ENCODE measurements around the gene LRMDA. TPM values are rescaled to one million over a fixed set of nuclear protein-coding genes. Genes with fewer than 3 reads are reported as not detected.

LRMDA gene
- total and polyA plus RNA-seq, 2 of the 13 experiments (the other 11 are each of a cell fraction or from before 2014, with no cell fraction given): 13.4 to 22.0 TPM

DNA sequence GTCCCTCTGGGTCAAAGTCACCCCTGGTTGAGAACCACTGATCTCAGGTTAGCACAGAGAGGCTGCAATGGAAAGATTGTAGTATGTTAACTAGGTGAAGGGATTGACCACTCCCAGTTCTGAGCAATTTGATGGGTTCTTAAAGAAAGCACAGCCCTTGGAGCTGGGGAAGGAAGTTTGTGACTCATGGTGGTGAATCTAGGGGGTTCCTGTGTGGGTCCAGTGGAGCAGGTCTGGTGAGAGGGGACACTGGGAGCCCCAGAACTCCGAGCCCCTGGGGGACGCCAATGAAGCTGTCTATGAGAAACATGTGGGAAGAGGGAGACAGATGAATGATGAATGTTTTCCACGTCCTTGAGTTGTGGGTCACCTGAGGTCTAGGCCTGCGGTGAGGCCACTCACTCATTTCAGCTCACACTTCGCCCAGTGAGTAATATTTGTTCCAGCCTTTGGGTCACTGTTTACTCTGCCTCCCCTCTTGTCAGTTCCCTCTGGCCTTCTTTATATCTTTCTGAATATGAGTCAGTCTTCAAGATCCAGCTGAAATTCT lies 341.9 kb downstream of the LRMDA start (continued):
- TF ChIP-seq, protein P1, sequence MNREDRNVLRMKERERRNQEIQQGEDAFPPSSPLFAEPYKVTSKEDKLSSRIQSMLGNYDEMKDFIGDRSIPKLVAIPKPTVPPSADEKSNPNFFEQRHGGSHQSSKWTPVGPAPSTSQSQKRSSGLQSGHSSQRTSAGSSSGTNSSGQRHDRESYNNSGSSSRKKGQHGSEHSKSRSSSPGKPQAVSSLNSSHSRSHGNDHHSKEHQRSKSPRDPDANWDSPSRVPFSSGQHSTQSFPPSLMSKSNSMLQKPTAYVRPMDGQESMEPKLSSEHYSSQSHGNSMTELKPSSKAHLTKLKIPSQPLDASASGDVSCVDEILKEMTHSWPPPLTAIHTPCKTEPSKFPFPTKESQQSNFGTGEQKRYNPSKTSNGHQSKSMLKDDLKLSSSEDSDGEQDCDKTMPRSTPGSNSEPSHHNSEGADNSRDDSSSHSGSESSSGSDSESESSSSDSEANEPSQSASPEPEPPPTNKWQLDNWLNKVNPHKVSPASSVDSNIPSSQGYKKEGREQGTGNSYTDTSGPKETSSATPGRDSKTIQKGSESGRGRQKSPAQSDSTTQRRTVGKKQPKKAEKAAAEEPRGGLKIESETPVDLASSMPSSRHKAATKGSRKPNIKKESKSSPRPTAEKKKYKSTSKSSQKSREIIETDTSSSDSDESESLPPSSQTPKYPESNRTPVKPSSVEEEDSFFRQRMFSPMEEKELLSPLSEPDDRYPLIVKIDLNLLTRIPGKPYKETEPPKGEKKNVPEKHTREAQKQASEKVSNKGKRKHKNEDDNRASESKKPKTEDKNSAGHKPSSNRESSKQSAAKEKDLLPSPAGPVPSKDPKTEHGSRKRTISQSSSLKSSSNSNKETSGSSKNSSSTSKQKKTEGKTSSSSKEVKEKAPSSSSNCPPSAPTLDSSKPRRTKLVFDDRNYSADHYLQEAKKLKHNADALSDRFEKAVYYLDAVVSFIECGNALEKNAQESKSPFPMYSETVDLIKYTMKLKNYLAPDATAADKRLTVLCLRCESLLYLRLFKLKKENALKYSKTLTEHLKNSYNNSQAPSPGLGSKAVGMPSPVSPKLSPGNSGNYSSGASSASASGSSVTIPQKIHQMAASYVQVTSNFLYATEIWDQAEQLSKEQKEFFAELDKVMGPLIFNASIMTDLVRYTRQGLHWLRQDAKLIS (CRISPR knock-in tag; IDR thresholded peaks at IDR 0.05): peak; percentile 74; the same call in 1 of the 2 replicates
- TF ChIP-seq KLF6 (CRISPR knock-in tag; IDR thresholded peaks at IDR 0.05): no peak
- TF ChIP-seq, protein P2, sequence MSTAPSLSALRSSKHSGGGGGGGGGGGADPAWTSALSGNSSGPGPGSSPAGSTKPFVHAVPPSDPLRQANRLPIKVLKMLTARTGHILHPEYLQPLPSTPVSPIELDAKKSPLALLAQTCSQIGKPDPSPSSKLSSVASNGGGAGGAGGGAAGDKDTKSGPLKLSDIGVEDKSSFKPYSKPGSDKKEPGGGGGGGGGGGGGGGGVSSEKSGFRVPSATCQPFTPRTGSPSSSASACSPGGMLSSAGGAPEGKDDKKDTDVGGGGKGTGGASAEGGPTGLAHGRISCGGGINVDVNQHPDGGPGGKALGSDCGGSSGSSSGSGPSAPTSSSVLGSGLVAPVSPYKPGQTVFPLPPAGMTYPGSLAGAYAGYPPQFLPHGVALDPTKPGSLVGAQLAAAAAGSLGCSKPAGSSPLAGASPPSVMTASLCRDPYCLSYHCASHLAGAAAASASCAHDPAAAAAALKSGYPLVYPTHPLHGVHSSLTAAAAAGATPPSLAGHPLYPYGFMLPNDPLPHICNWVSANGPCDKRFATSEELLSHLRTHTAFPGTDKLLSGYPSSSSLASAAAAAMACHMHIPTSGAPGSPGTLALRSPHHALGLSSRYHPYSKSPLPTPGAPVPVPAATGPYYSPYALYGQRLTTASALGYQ (CRISPR knock-in tag; IDR thresholded peaks at IDR 0.05): no peak
- TF ChIP-seq, protein P3, sequence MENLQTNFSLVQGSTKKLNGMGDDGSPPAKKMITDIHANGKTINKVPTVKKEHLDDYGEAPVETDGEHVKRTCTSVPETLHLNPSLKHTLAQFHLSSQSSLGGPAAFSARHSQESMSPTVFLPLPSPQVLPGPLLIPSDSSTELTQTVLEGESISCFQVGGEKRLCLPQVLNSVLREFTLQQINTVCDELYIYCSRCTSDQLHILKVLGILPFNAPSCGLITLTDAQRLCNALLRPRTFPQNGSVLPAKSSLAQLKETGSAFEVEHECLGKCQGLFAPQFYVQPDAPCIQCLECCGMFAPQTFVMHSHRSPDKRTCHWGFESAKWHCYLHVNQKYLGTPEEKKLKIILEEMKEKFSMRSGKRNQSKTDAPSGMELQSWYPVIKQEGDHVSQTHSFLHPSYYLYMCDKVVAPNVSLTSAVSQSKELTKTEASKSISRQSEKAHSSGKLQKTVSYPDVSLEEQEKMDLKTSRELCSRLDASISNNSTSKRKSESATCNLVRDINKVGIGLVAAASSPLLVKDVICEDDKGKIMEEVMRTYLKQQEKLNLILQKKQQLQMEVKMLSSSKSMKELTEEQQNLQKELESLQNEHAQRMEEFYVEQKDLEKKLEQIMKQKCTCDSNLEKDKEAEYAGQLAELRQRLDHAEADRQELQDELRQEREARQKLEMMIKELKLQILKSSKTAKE (CRISPR knock-in tag; IDR thresholded peaks at IDR 0.05; ENCODE audit: borderline replicate concordance): peak; percentile 58; the same call in 1 of the 2 replicates
- no peak for TF ChIP-seq REPIN1 (CRISPR knock-in tag; IDR thresholded peaks at IDR 0.05; ENCODE audit: borderline replicate concordance, low read depth)
- peak; percentile 77; the same call in 1 of the 2 replicates for TF ChIP-seq GATA4 (IDR thresholded peaks at IDR 0.05; ENCODE audit: borderline replicate concordance, low read depth)
- TF ChIP-seq MTA1 (CRISPR knock-in tag; IDR thresholded peaks at IDR 0.05; ENCODE audit: borderline replicate concordance): no peak
- TF ChIP-seq, protein P4, sequence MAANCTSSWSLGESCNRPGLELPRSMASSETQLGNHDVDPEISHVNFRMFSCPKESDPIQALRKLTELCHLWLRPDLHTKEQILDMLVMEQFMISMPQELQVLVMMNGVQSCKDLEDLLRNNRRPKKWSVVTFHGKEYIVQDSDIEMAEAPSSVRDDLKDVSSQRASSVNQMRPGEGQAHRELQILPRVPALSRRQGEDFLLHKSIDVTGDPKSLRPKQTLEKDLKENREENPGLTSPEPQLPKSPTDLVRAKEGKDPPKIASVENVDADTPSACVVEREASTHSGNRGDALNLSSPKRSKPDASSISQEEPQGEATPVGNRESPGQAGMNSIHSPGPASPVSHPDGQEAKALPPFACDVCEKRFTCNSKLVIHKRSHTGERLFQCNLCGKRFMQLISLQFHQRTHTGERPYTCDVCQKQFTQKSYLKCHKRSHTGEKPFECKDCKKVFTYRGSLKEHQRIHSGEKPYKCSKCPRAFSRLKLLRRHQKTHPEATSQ (CRISPR knock-in tag; IDR thresholded peaks at IDR 0.05; ENCODE audit: borderline replicate concordance): no peak
- TF ChIP-seq, protein P5, sequence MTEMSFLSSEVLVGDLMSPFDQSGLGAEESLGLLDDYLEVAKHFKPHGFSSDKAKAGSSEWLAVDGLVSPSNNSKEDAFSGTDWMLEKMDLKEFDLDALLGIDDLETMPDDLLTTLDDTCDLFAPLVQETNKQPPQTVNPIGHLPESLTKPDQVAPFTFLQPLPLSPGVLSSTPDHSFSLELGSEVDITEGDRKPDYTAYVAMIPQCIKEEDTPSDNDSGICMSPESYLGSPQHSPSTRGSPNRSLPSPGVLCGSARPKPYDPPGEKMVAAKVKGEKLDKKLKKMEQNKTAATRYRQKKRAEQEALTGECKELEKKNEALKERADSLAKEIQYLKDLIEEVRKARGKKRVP (CRISPR knock-in tag; IDR thresholded peaks at IDR 0.05): peak in 1 of 2 experiments; percentile 71; a peak in 1 of 4 replicates
- TF ChIP-seq NCOA1 (CRISPR knock-in tag; IDR thresholded peaks at IDR 0.05): peak; percentile 63; the same call in 1 of the 2 replicates
- peak; percentile 72 for TF ChIP-seq ZFX (CRISPR knock-in tag; IDR thresholded peaks at IDR 0.05; ENCODE audit: low read depth)
- no peak for TF ChIP-seq EED (CRISPR knock-in tag; IDR thresholded peaks at IDR 0.05)
- TF ChIP-seq, protein P6, sequence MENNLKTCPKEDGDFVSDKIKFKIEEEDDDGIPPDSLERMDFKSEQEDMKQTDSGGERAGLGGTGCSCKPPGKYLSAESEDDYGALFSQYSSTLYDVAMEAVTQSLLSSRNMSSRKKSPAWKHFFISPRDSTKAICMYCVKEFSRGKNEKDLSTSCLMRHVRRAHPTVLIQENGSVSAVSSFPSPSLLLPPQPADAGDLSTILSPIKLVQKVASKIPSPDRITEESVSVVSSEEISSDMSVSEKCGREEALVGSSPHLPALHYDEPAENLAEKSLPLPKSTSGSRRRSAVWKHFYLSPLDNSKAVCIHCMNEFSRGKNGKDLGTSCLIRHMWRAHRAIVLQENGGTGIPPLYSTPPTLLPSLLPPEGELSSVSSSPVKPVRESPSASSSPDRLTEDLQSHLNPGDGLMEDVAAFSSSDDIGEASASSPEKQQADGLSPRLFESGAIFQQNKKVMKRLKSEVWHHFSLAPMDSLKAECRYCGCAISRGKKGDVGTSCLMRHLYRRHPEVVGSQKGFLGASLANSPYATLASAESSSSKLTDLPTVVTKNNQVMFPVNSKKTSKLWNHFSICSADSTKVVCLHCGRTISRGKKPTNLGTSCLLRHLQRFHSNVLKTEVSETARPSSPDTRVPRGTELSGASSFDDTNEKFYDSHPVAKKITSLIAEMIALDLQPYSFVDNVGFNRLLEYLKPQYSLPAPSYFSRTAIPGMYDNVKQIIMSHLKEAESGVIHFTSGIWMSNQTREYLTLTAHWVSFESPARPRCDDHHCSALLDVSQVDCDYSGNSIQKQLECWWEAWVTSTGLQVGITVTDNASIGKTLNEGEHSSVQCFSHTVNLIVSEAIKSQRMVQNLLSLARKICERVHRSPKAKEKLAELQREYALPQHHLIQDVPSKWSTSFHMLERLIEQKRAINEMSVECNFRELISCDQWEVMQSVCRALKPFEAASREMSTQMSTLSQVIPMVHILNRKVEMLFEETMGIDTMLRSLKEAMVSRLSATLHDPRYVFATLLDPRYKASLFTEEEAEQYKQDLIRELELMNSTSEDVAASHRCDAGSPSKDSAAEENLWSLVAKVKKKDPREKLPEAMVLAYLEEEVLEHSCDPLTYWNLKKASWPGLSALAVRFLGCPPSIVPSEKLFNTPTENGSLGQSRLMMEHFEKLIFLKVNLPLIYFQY (CRISPR knock-in tag; IDR thresholded peaks at IDR 0.05; ENCODE audit: borderline replicate concordance): no peak

Data from HepG2 (cell line).